ENCODE data around the gene DOHH.
"Not testable (repeated sequence)": the region's sequence is repeated elsewhere in the genome, so short reads cannot be mapped to it uniquely, and the experiment has no call there.

DOHH gene

GRCh38 chr19:3456925-3457527 is 43.4 kb downstream of the DOHH start:
- no peak for DNase-seq

- DNase-seq: no peak
These were observed 44.4 kb downstream of the DOHH start for GRCh38 chr19:3455960-3456601.

DNA sequence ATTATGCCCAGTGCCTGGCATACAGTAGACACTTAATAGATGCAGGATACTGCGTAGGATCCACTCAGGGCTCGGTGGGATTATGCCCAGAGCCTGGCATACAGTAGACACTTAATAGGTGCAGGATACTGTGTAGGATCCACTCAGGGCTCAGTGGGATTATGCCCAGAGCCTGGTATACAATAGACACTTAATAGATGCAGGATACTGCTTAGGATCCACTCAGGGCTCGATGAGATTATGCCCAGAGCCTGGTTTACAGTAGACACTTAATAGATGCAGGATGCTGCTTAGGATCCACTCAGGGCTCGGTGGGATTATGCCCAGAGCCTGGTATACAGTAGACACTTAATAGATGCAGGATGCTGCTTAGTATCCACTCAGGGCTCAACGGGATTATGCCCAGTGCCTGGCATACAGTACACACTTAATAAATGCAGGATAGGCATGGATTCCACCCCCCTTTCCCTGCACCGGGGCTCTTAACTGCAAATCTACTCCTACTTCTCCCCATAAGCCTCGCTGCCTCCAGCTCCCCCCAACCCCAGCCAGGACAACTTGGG is 45.0 kb downstream of the DOHH start:
- no peak for DNase-seq

DNA sequence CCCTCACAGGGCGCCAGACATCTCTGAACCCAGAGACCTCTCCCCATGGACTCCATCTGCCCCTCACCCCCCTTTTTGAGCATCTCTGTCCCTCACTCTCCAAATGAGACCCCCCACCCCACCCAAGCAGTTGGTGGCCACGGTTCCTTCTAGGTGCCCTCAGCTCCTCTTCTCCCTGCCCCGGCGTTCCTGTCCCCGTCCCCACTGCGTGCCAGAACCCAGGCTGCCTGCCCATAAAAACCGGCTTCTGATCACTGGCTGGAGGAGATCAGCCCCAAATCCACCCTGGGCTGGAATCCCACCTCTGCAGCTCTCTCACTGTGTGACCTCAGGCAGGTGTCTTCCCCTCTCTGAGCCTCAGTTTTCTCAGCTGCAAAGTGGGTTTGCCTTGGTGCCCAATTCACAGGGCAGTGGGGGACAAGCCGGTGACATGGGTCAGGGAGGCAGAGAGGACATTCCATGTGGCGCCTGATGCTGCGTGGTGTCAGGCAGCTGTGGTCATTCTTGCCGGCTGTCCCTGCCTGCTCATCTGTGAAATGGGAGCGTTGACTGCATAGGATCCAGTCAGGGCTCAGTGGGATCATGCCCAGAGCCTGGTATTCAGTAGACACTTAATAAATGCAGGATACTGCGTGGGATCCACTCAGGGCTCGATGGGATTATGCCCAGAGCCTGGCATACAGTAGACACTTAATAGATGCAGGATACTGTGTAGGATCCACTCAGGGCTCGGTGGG is 45.6 kb downstream of the DOHH start:
- DNase-seq: no peak

DNA sequence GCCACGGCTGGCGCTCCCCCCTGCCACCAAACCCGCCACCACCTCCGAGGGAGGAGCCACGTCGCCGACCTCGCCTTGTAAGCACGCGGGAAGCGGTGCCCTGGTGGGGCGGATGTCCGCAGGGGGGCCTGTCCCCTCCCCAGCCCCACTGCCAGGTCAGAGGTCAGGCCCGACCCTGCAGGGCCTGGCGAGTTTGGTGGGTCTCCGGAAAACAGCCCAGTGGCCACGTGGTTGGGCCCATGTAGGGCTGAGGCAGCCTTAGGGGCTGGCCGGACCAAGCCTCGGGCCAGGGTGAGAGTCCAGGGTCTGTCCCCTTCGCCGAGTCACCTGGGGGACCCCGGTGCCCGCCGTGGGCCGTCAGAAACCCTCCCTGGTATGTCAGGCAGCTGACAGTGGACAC is 46.6 kb downstream of the DOHH start:
- no peak for DNase-seq

DNA sequence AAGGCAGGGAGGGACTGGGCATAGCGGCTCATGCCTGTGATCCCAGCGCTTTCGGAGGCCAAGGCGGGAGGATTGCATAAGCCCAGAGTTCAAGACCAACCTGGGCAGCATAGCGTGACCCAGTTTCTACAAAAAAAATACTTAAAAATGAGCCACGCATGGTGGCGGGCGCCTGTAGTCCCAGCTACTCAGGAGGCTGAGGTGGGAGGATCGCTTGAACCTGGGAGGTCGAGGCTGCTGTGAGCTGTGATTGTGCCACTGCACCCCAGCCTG is 47.6 kb downstream of the DOHH start:
- not testable (repeated sequence) for DNase-seq

DNA sequence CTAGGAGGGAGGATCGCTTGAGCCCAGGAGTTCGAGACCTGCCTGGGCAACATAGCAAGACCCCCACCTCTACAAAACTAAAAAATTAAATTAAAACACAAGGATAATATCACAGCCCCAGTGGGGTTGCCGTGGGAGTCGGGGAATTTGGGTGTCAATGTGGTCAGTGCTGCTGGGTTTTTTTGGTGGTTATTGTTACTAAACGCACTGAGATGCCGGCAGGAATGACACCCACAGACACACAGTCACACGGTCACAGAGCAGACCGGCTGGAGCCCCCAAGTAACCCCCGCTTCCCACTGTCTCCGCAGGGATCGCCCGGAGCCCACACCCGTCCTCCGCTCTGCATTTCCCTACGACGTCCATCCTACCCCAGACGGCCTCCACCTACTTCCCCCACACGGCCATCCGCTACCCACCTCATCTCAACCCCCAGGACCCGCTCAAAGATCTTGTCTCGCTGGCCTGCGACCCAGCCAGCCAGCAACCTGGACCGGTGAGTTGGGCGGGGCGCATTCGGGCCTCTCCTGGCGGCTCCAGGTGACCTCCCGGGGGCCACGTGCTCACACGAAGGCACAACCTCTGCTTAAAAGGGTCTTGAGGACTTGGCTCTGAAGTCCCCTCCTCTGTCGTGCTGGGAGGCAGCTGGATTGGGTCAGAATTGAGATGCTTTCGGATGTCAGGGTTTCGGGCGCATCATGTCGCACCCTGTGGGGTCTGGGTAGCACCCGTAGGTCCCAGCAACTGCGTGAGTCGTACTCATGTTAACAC is 48.1 kb downstream of the DOHH start:
- DNase-seq: no peak

- no peak for DNase-seq
These were observed 49.0 kb downstream of the DOHH start for GRCh38 chr19:3451451-3451866.

DNA sequence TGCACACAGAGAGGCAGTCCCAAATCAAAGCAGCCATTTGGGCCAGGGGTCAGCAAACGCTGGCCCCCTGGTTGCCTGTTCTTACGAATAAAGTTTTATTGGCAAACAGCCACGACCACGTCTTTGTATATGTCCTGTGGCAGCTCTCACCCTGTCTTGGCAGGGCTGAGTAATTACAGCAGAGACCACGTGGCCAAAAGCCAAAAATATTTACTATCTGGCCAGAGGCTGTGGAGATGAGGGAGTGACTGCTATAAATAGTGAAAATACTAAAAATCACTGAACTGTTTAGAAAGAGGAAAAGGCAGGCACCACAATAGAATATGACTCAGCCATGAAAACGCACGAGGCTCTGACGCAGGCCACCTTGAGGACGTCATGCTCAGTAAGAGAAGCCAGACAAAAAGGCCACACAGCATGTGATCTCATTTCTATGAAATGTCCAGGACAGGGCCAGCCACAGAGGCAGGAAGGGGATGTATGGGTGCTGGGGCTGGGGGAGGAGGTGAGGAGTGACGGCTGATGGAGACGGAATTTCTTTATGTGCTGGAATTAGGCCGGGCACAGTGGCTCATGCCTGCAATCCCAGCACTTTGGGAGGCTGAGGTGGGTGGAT is 49.6 kb downstream of the DOHH start:
- DNase-seq: no peak

DNA sequence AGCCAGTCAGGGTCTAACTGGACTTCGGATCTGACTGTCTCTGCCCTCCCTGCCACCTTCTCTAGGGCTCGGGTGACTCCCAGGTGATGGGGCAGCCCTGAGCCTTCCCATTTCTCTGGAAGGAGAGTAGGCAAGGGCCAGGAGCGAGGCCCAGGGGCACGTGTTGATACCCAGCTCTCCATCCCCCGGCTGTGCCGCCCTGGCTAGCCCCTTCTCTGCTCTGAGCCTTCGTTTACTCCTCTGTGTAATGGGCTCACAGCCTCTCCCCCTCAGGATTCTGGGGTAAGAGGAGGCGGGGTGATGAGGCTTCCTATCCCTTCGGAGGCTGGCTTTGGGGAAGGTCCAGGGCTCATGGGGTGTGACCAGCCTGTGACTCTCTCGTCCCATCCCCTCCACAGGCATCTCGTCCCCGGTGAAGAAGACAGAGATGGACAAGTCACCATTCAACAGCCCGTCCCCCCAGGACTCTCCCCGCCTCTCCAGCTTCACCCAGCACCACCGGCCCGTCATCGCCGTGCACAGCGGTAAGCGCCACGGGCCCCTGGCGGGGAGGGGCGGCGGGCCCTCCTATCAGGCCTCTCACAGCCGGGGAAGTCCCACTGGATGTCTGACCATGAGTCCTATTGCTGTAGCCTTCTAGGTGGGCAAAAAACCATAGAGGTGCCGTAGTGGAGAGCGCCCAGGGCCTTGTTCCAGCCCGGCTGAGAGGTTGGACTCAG is 51.7 kb downstream of the DOHH start:
- DNase-seq: no peak

DNA sequence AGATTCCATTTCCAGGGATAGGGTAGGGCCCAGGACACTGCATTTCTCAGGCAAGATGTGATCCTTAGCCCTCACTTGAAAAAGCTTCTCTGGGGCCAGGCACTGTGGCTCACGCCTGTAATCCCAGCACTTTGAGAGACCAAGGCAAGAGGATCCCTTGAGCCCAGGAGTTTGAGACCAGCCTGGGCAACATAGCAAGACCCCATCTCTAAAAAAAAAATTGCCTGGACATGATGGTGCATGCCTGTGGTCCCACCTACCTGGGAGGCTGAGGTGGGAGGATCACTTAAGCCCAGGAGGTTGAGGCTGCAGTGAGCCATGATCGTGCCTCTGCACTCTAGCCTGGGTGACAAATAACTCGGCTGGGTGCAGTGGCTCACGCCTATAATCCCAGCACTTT is 53.8 kb downstream of the DOHH start:
- DNase-seq: not testable (repeated sequence)

GRCh38 chr19:3444695-3445234 is 55.7 kb downstream of the DOHH start:
- no peak for DNase-seq

DNA sequence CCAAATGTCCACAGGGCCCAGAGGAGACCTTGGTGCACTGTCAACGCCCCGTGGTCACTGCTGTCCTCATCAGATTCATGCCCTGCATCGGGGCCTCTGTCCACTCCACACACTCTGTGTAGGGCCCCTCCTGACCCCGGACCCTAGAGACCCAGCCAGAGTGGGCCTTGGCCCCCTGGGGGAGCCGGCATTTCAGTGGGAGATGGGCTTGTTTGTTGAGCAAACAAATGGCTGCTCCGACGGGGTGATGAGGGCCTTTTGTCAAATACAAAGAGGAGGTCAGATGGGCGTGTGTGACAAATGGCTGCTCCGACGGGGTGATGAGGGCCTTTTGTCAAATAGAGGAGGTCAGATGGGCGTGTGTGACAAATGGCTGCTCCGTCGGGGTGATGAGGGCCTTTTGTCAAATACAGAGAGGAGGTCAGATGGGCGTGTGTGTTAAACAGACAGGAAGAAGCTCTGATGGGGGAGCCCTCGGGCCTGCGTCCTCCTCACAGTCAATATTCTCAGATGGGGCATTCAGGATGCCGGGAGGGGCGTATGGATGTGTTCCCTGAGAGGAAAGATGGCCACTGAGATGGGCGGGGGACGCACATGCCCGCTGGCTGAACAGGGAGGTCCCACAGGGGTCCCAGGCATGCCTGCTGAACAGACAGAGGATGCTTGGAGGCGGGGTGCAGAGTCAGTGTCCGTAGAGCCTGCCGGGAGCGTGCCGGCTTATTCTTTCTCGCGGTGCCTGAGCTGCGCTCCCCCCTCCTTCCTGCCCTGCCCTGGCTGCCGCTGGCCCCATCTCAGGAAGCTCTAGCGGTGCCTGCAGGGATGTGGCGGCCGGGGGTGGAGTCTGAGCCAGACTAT is 56.4 kb downstream of the DOHH start:
- DNase-seq: peak; percentile 34

- no peak for DNase-seq
These were observed 57.9 kb downstream of the DOHH start for GRCh38 chr19:3442487-3443071.

- DNase-seq: no peak
These were observed 58.5 kb downstream of the DOHH start for GRCh38 chr19:3441986-3442329.

- no peak for DNase-seq
These were observed 59.1 kb downstream of the DOHH start for GRCh38 chr19:3441089-3441985.

Measured in NCI-H748 treated with DMSO at 0.1 percent for 48 hours (cell line).